HG03571 (cell line): Measurements from ENCODE around the gene CEP78.
"Not testable (repeated sequence)": the region's sequence is repeated elsewhere in the genome, so short reads cannot be mapped to it uniquely, and the experiment has no call there.

Experiments used
- ATAC-seq: cut with Tn5 transposase; IDR thresholded peaks from one replicate; pipeline ENCODE4 v1.9.1; 2021; ENCODE audit not compliant: unreplicated experiment

The CEP78 gene

GRCh38 chr9:78284181-78284580 is 48.3 kb downstream of the CEP78 start:
- ATAC-seq = not testable (repeated sequence)

- ATAC-seq = no peak
These were observed 50.2 kb downstream of the CEP78 start for GRCh38 chr9:78286125-78286524.

- no peak for ATAC-seq
These were observed 51.1 kb downstream of the CEP78 start for GRCh38 chr9:78286946-78287388.

GRCh38 chr9:78288214-78288892 is 52.5 kb downstream of the CEP78 start:
- no peak for ATAC-seq

- ATAC-seq = no peak
These were observed 53.6 kb downstream of the CEP78 start for GRCh38 chr9:78289474-78289873.

- ATAC-seq = no peak
These were observed 55.5 kb downstream of the CEP78 start for GRCh38 chr9:78291240-78291925.

- no peak for ATAC-seq
These were observed 56.2 kb downstream of the CEP78 start for GRCh38 chr9:78292026-78292425.

GRCh38 chr9:78292716-78293497 is 57.0 kb downstream of the CEP78 start:
- no peak for ATAC-seq

GRCh38 chr9:78294290-78295176 is 58.7 kb downstream of the CEP78 start:
- ATAC-seq = no peak

- no peak for ATAC-seq
These were observed 59.3 kb downstream of the CEP78 start for GRCh38 chr9:78295177-78295575.

GRCh38 chr9:78295731-78296130 is 59.9 kb downstream of the CEP78 start:
- no peak for ATAC-seq

- no peak for ATAC-seq
These were observed 60.5 kb downstream of the CEP78 start for GRCh38 chr9:78296201-78296892.

GRCh38 chr9:78296893-78297671 is 61.2 kb downstream of the CEP78 start, which contains the start of gene PSAT1:
Gene PSAT1 (plus strand): TSS chr9:78297125. CDS start chr9:78297211, 86 bp downstream.
- peak; percentile 99 for ATAC-seq

- no peak for ATAC-seq
These were observed 61.7 kb downstream of the CEP78 start for GRCh38 chr9:78297672-78297961.

- no peak for ATAC-seq
These were observed 62.3 kb downstream of the CEP78 start for GRCh38 chr9:78298046-78298765.

GRCh38 chr9:78300209-78300608 is 64.3 kb downstream of the CEP78 start:
- no peak for ATAC-seq

- no peak for ATAC-seq
These were observed 65.6 kb downstream of the CEP78 start for GRCh38 chr9:78301466-78301865.

GRCh38 chr9:78303377-78304062 is 67.6 kb downstream of the CEP78 start:
- no peak for ATAC-seq
